Measurements from ENCODE around the gene SPATA17. TPM values are rescaled to one million over a fixed set of nuclear protein-coding genes. Genes with fewer than 3 reads are reported as not detected.

SPATA17 gene
- total and polyA plus RNA-seq, 2 of the 8 experiments (the other 6 are each of a cell fraction or from before 2014, with no cell fraction given), result 0.17 to 0.48 TPM

DNA sequence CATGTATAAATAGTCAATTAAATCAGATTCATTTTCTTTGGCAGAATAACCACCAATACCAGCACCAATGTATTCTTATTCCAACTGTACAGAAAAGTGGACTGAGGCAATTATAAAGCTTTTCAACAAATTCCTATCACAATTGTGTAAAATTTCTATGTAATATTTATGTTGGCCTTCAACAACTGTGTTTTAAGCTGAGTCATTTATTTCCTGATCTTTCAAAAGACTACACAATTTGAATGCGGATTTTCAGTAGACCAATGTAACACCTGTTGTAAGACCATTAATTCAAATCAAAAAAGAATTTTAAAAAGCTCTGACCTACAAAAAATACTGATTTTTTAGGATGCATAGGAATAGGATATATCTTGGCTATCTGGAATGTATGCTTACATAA, 25.8 kb upstream of the SPATA17 start (continued):
- TF ChIP-seq CHD7 (IDR thresholded peaks at IDR 0.05; ENCODE audit: insufficient replicate concordance, low read length), result no peak
- no peak for TF ChIP-seq POLR2A (IDR thresholded peaks at IDR 0.05; ENCODE audit: control extremely low read depth in 1 of 2, low read depth in 2 of 2, low read length in 2 of 2)
- no peak for TF ChIP-seq NANOG (IDR thresholded peaks at IDR 0.05; ENCODE audit: insufficient read depth, low read depth, low read length, poor library complexity, severe bottlenecking)
- TF ChIP-seq CREB1 (IDR thresholded peaks at IDR 0.05), result no peak
- no peak for TF ChIP-seq GTF2F1 (IDR thresholded peaks at IDR 0.05; ENCODE audit: borderline replicate concordance, low read depth, low read length)
- TF ChIP-seq ATF3 (IDR thresholded peaks at IDR 0.05; ENCODE audit: insufficient read depth, low read depth, low read length), result no peak
- TF ChIP-seq TAF1 (IDR thresholded peaks at IDR 0.05; ENCODE audit: low read depth, low read length), result no peak
- TF ChIP-seq TEAD4 (IDR thresholded peaks at IDR 0.05; ENCODE audit: low read depth, low read length), result no peak
- TF ChIP-seq HDAC6 (IDR thresholded peaks at IDR 0.05; ENCODE audit: low read depth, low read length), result no peak
- TF ChIP-seq JUND (IDR thresholded peaks at IDR 0.05; ENCODE audit: low read length), result no peak

Data from H1 (cell line).